ENCODE data around the gene LILRB5. TPM values are rescaled to one million over a fixed set of nuclear protein-coding genes. Genes with fewer than 3 reads are reported as not detected.
"Not testable (repeated sequence)": the region's sequence is repeated elsewhere in the genome, so short reads cannot be mapped to it uniquely, and the experiment has no call there.

The LILRB5 gene
- total RNA-seq, 1 donor from 2014 or later, result 0.38 TPM

DNA sequence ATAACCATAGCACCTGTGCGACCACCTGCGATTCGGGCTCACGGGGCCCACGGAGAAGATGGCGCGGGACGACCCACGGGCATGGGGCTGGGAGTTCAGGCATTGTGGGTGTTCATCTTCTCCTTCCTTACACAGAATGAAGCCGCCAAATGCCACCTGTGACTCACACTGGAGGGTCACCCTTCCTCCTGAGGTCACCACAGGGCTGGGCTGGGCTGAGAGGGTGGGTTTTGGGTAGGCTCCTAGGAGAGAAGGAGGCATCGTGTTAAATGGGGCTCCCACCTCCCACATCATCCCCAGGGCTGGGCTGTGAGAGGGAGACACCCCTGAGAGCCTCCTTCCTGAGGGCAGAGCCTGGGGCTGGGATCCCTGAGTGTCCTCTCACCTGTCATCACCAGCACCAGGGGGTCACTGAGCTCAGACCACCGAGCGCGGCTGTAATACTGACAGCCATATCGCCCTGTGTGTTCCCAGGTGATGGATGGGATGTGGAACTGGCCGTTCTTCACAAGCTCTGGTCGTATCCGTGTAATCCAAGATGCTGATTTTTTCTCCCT lies 22.4 kb upstream of the LILRB5 start:
- POLR2A ChIA-PET, result interaction anchor here (0.8 kb wide), 1 partner anchor 19 kb away, joined by 3 read pairs; no protein-coding TSS in a partner anchor
- H3K27me3 Mint-ChIP-seq, result peaks cover 7% of the 10 kb centered on the region
- no peaks in the 10 kb centered on the region for H3K9me3 Mint-ChIP-seq
- ATAC-seq (ENCODE audit: low read depth), result no peak
- H3K36me3 Mint-ChIP-seq (ENCODE audit: low read depth), result no peaks in the 10 kb centered on the region
- peaks cover 52% of the 10 kb centered on the region for H3K4me1 Mint-ChIP-seq
- H3K27ac Mint-ChIP-seq, result no peak overlapping the region
- DNase-seq, result no peak
- intact Hi-C loops (cut with micrococcal nuclease), result no loop called here
- H3K4me3 Mint-ChIP-seq, result no peak overlapping the region
- CTCF ChIA-PET, result interaction anchor here (8.1 kb wide), 1 partner anchor 13 kb away, joined by 40 read pairs; no protein-coding TSS in a partner anchor
- TF ChIP-seq, protein P1, sequence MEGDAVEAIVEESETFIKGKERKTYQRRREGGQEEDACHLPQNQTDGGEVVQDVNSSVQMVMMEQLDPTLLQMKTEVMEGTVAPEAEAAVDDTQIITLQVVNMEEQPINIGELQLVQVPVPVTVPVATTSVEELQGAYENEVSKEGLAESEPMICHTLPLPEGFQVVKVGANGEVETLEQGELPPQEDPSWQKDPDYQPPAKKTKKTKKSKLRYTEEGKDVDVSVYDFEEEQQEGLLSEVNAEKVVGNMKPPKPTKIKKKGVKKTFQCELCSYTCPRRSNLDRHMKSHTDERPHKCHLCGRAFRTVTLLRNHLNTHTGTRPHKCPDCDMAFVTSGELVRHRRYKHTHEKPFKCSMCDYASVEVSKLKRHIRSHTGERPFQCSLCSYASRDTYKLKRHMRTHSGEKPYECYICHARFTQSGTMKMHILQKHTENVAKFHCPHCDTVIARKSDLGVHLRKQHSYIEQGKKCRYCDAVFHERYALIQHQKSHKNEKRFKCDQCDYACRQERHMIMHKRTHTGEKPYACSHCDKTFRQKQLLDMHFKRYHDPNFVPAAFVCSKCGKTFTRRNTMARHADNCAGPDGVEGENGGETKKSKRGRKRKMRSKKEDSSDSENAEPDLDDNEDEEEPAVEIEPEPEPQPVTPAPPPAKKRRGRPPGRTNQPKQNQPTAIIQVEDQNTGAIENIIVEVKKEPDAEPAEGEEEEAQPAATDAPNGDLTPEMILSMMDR (IDR thresholded peaks at IDR 0.05), result no peak

GRCh38 chr19:54278571-54279195 lies 21.6 kb upstream of the LILRB5 start:
- H3K27me3 Mint-ChIP-seq; intact Hi-C loops (cut with micrococcal nuclease): not testable (repeated sequence)

GRCh38 chr19:54278056-54278455 lies 21.0 kb upstream of the LILRB5 start:
- H3K27ac Mint-ChIP-seq; ATAC-seq (ENCODE audit: low read depth); POLR2A ChIA-PET; H3K36me3 Mint-ChIP-seq (ENCODE audit: low read depth); H3K9me3 Mint-ChIP-seq; intact Hi-C loops (cut with micrococcal nuclease); DNase-seq; H3K4me3 Mint-ChIP-seq: not testable (repeated sequence)
- CTCF ChIA-PET, result interaction anchor here (8.1 kb wide), 1 partner anchor 12 kb away, joined by 40 read pairs; no protein-coding TSS in a partner anchor
- Mint-ChIP-seq H3K27me3 (peaks cover 12% of the 10 kb centered on the region), H3K4me1 (peaks cover 45% of the 10 kb centered on the region)

More at GRCh38 chr19:54278571-54279195, 21.6 kb upstream of the LILRB5 start:
- POLR2A ChIA-PET; H3K27ac Mint-ChIP-seq; H3K9me3 Mint-ChIP-seq; ATAC-seq (ENCODE audit: low read depth); DNase-seq; H3K4me3 Mint-ChIP-seq; H3K36me3 Mint-ChIP-seq (ENCODE audit: low read depth): not testable (repeated sequence)
- CTCF ChIA-PET, result interaction anchor here (8.1 kb wide), 1 partner anchor 12 kb away, joined by 40 read pairs; no protein-coding TSS in a partner anchor
- H3K4me1 Mint-ChIP-seq, result peaks cover 47% of the 10 kb centered on the region

DNA sequence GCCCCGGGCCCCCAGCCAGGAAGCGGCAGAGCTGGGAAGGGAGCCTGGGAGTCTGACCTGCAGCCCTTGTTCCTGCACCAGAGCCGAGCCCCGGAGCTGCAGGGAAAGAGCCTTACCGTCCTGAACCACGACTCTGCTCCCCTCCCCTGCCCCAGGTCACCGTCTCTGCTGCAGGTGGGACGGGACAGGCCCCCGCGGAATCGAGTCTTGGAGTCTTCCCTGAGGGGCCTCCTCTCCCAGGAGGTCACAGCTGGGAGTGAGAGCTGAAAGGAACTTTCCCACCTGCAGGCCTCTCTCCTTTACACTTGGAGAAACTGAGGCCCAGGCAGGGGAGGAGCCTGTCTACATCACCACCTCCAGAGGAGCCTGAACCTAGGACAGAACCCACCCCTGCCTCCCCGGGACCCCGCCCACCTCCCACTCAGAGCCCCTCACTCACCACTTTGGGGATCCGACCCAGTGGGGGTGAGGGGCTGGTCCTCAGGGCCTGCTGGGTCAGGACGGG lies 20.1 kb upstream of the LILRB5 start:
- DNase-seq; intact Hi-C loops (cut with micrococcal nuclease); POLR2A ChIA-PET; H3K4me3 Mint-ChIP-seq; ATAC-seq (ENCODE audit: low read depth); H3K36me3 Mint-ChIP-seq (ENCODE audit: low read depth); H3K27ac Mint-ChIP-seq; H3K9me3 Mint-ChIP-seq: not testable (repeated sequence)
- Mint-ChIP-seq H3K27me3 (peaks cover 12% of the 10 kb centered on the region), H3K4me1 (peaks cover 38% of the 10 kb centered on the region)
- CTCF ChIA-PET, result interaction anchor here (8.1 kb wide), 1 partner anchor 11 kb away, joined by 40 read pairs; no protein-coding TSS in a partner anchor

DNA sequence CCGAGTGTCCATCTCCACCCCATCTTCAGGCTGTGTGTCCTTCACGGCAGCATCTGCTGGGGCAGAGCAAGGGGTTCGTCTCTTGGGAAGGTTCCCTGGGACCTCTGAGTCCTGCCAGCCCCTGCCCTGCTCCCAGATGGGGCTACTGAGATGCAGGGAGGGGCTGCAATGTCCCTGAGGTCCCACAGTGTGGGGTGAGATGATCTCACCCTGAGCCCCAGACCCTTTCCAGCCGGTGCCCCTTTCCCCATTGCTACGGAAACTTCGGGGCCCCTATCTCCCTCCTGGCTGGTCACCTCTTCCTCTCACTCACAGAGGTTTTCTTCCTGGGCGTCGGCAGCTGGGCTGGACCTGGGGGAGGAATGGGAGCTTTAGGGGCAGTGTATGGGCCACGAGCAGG lies 18.9 kb upstream of the LILRB5 start:
- DNase-seq, result no peak

GRCh38 chr19:54274516-54274915 lies 17.4 kb upstream of the LILRB5 start:
- ATAC-seq (ENCODE audit: low read depth); H3K4me3 Mint-ChIP-seq; CTCF ChIA-PET; H3K9me3 Mint-ChIP-seq; H3K36me3 Mint-ChIP-seq (ENCODE audit: low read depth); H3K27ac Mint-ChIP-seq; intact Hi-C loops (cut with micrococcal nuclease); DNase-seq: not testable (repeated sequence)
- POLR2A ChIA-PET, result interaction anchor here (0.7 kb wide), 1 partner anchor 12 kb away, joined by 3 read pairs; no protein-coding TSS in a partner anchor
- Mint-ChIP-seq H3K27me3 (peaks cover 18% of the 10 kb centered on the region), H3K4me1 (peaks cover 23% of the 10 kb centered on the region)

More for the DNA sequence above, 18.9 kb upstream of the LILRB5 start:
- no peak overlapping the region for H3K4me3 Mint-ChIP-seq
- ChIA-PET POLR2A (no interaction called here), CTCF (no interaction called here)
- no peak overlapping the region for H3K27ac Mint-ChIP-seq
- H3K27me3 Mint-ChIP-seq, result peaks cover 12% of the 10 kb centered on the region
- no peaks in the 10 kb centered on the region for H3K9me3 Mint-ChIP-seq
- H3K4me1 Mint-ChIP-seq, result peaks cover 37% of the 10 kb centered on the region
- no peak for ATAC-seq (ENCODE audit: low read depth)
- intact Hi-C loops (cut with micrococcal nuclease), result no loop called here
- TF ChIP-seq, protein P1 (IDR thresholded peaks at IDR 0.05), result no peak
- H3K36me3 Mint-ChIP-seq (ENCODE audit: low read depth), result no peaks in the 10 kb centered on the region

DNA sequence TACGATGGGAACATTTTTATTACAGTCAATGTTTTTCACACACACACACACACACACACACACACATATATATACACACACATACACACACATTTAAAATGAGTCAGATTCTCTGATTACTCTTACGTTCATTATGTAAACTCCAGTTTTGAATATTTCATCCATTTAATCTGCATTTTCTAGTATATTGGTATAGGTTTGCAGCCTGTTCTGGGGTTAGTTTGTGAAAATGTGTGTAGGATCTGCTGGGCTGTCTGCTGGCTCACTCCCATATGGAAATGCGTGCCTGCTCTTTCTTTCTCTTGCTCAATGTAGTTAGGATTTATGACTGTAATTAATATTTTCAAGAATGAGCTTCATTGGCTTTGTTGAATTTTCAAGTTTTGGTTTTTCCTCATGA lies 16.7 kb upstream of the LILRB5 start:
- ChIA-PET POLR2A (interaction anchor here (0.7 kb wide), 1 partner anchor 13 kb away, joined by 3 read pairs; no protein-coding TSS in a partner anchor), CTCF (no interaction called here)
- ATAC-seq (ENCODE audit: low read depth) (no peak), DNase-seq (no peak)
- Mint-ChIP-seq H3K4me3 (no peak overlapping the region), H3K36me3 (ENCODE audit: low read depth) (no peaks in the 10 kb centered on the region), H3K9me3 (no peaks in the 10 kb centered on the region), H3K27ac (no peak overlapping the region), H3K4me1 (peaks cover 19% of the 10 kb centered on the region), H3K27me3 (peaks cover 18% of the 10 kb centered on the region)
- intact Hi-C loops (cut with micrococcal nuclease), result no loop called here
- TF ChIP-seq, protein P1 (IDR thresholded peaks at IDR 0.05), result no peak

- Mint-ChIP-seq H3K4me1 (peaks cover 19% of the 10 kb centered on the region), H3K27me3 (peaks cover 16% of the 10 kb centered on the region), H3K4me3 (peak overlapping the region; percentile 53)
- CTCF ChIA-PET; ATAC-seq (ENCODE audit: low read depth); H3K36me3 Mint-ChIP-seq (ENCODE audit: low read depth); H3K9me3 Mint-ChIP-seq; DNase-seq; H3K27ac Mint-ChIP-seq; intact Hi-C loops (cut with micrococcal nuclease): not testable (repeated sequence)
- POLR2A ChIA-PET, result interaction anchor here (0.6 kb wide), 1 partner anchor 1137 kb away, joined by 4 read pairs; no protein-coding TSS in a partner anchor
Measured at GRCh38 chr19:54272181-54272580, 15.1 kb upstream of the LILRB5 start.

DNA sequence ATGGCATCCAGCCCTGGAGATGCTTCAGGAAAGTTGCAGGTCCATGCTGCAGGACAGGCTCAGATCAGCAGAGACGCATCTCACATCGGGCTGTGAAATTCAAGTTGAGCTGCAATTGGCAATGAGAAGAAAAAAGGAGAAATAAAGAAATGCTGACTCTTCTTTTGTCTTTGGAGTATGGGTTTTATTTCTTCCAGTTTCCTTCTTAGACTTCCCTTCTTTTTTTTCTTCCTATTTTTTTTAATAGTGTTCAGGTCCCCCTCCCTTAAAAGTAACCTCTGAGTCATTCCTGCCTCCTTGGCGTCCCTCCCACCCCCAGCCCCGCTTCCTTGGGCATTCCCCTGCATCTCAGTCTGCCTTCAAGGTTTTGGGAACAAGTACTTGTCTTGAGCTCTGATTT lies 14.5 kb upstream of the LILRB5 start:
- POLR2A ChIA-PET; H3K27ac Mint-ChIP-seq; H3K9me3 Mint-ChIP-seq; intact Hi-C loops (cut with micrococcal nuclease); ATAC-seq (ENCODE audit: low read depth); CTCF ChIA-PET; H3K36me3 Mint-ChIP-seq (ENCODE audit: low read depth); DNase-seq; H3K4me3 Mint-ChIP-seq: not testable (repeated sequence)
- H3K27me3 Mint-ChIP-seq, result peaks cover 18% of the 10 kb centered on the region
- H3K4me1 Mint-ChIP-seq, result peaks cover 19% of the 10 kb centered on the region
